GM12878 (cell line): Measurements from ENCODE around the gene IMMP2L. TPM values are rescaled to one million over a fixed set of nuclear protein-coding genes. Genes with fewer than 3 reads are reported as not detected.

Experiments used
- ATAC-seq: fragments of 200-7000 bp; cut with Tn5 transposase; 3 replicates; pipeline ENCODE4 v1.9.1; 2020; ENCODE audit warnings: mild to moderate bottlenecking, moderate library complexity
- BruUV-seq: library from RNA; stranded (reverse); fragments of 400-500 nt; replicated peaks from 2 replicates; lab custom pipeline; 2021; lab: Mats Ljungman, UMichigan
- CTCF ChIA-PET: fragments of 300-600 bp; sonication (Branson Sonifier 250); formaldehyde crosslinking; extraction: SDS; loops from one replicate; lab custom pipeline; 2021; ENCODE audit warnings: inconsistent platforms; lab: Yijun Ruan, JAX
- POLR2A ChIA-PET: fragments of 350-600 bp; formaldehyde crosslinking; extraction: SDS; loops from one replicate; lab custom pipeline; 2021; ENCODE audit warnings: inconsistent platforms; lab: Charles Lee
- RAD21 ChIA-PET: fragments of 300-600 bp; sonication (Branson Sonifier 250); formaldehyde crosslinking; loops from one replicate; lab custom pipeline; 2023; ENCODE audit warnings: antibody characterized with exemption; ENCODE audit not compliant: unreplicated experiment; lab: Charles Lee
- SMC1A ChIA-PET: fragments of 300-600 bp; sonication (Branson Sonifier 250); formaldehyde crosslinking; loops from one replicate; lab custom pipeline; 2023; ENCODE audit not compliant: unreplicated experiment, uncharacterized antibody; lab: Charles Lee
- DNase-seq: peaks from one replicate; pipeline ENCODE4 v3.0.0-alpha.2; 2011; ENCODE audit warnings: low read depth, low spot score
- FAIRE-seq: peaks from 3 replicates; lab custom pipeline; 2011; peaks lifted over from hg19 to GRCh38; lab: Jason Lieb, UNC
- H2AFZ ChIP-seq: 2 replicates; pipeline ENCODE4 v1.6.0; 2011; ENCODE audit warnings: low read depth, low read length, control low read depth; ENCODE audit not compliant: control insufficient read depth
- H3K27ac ChIP-seq: 2 replicates; pipeline ENCODE4 v1.5.1; 2011; ENCODE audit warnings: control low read depth; ENCODE audit not compliant: control insufficient read depth, insufficient read depth
- H3K27me3 ChIP-seq, 2 experiments: replicated peaks in 1 of 2; 2 replicates each; pipeline versions ENCODE4 v1.6.0 to v1.6.1; 2011; ENCODE audit warnings: low read length in 1 of 2; ENCODE audit not compliant: control insufficient read depth in 2 of 2, insufficient read depth in 2 of 2
- H3K36me3 ChIP-seq, 2 experiments: 2 replicates each; pipeline ENCODE4 v1.5.1; 2011; ENCODE audit warnings: low read length in 1 of 2; ENCODE audit not compliant: control insufficient read depth in 2 of 2, insufficient read depth in 2 of 2
- H3K4me1 ChIP-seq: 2 replicates; pipeline ENCODE4 v1.6.1; 2011; ENCODE audit warnings: mild to moderate bottlenecking, low read length, moderate library complexity, mixed read lengths; ENCODE audit not compliant: control insufficient read depth, insufficient read depth
- H3K4me2 ChIP-seq: 2 replicates; pipeline ENCODE4 v1.6.0; 2011; ENCODE audit warnings: control low read depth; ENCODE audit not compliant: control insufficient read depth, insufficient read depth
- H3K4me3 ChIP-seq: fragments of 200-600 bp; sonication (generic); 2 replicates; pipeline ENCODE4 v1.5.1; 2016
- H3K79me2 ChIP-seq: 2 replicates; pipeline ENCODE4 v1.6.0; 2011; ENCODE audit warnings: low read length; ENCODE audit not compliant: control insufficient read depth, insufficient read depth
- H3K9ac ChIP-seq: 2 replicates; pipeline ENCODE4 v1.8.0; 2011; ENCODE audit warnings: low read length, control low read depth, mixed read lengths; ENCODE audit not compliant: control insufficient read depth, insufficient read depth
- H3K9me3 ChIP-seq: replicated peaks from 3 replicates; pipeline ENCODE4 v1.5.1; 2011; ENCODE audit warnings: mild to moderate bottlenecking, low read length; ENCODE audit not compliant: control insufficient read depth, insufficient read depth
- H4K20me1 ChIP-seq: 2 replicates; pipeline ENCODE4 v1.6.0; 2011; ENCODE audit not compliant: control insufficient read depth, insufficient read depth
- CBX5 ChIP-seq: sonication (generic); IDR thresholded peaks from 2 replicates; pipeline ENCODE4 v1.6.1; 2016; ENCODE audit warnings: low read depth, moderate library complexity, mild to moderate bottlenecking, inconsistent platforms
- CREB1 ChIP-seq: IDR thresholded peaks from 2 replicates; pipeline ENCODE4 v1.6.1; 2012; ENCODE audit warnings: low read depth, mild to moderate bottlenecking, inconsistent platforms
- ETV6 ChIP-seq, 2 experiments: fragments of 450-650 bp in 1 of 2; IDR thresholded peaks in 1 of 2; conservative IDR thresholded peaks in 1 of 2; 2 replicates each; pipeline ENCODE4 v1.6.1; 2014; ENCODE audit warnings: antibody characterized with exemption in 1 of 2, borderline replicate concordance in 1 of 2, low read depth in 1 of 2, mild to moderate bottlenecking in 1 of 2, moderate library complexity in 1 of 2
- FOXK2 ChIP-seq: fragments of 450-650 bp; IDR thresholded peaks from 2 replicates; pipeline ENCODE4 v1.6.1; 2017; ENCODE audit warnings: mild to moderate bottlenecking, moderate library complexity
- KLF5 ChIP-seq: fragments of 450-650 bp; IDR thresholded peaks from 2 replicates; pipeline ENCODE4 v1.6.1; 2014; ENCODE audit warnings: mild to moderate bottlenecking; ENCODE audit not compliant: partially characterized antibody
- NFYA ChIP-seq: IDR thresholded peaks from 2 replicates; pipeline ENCODE4 v1.6.1; 2011; ENCODE audit warnings: low read depth, mild to moderate bottlenecking, low read length, improper control_type of control experiment, borderline replicate concordance
- NR2F1 ChIP-seq: fragments of 450-650 bp; conservative IDR thresholded peaks from 2 replicates; pipeline ENCODE4 v1.6.1; 2017; ENCODE audit warnings: mild to moderate bottlenecking
- POU2F2 ChIP-seq: IDR thresholded peaks from 3 replicates; pipeline ENCODE4 v1.6.1; 2011; ENCODE audit warnings: low read depth, mild to moderate bottlenecking, low read length, borderline replicate concordance
- SPI1 ChIP-seq: IDR thresholded peaks from 2 replicates; pipeline ENCODE4 v1.6.1; 2011; ENCODE audit warnings: low read depth, mild to moderate bottlenecking, low read length, moderate library complexity, borderline replicate concordance; ENCODE audit not compliant: insufficient read depth
- STAT3 ChIP-seq: IDR thresholded peaks from 2 replicates; pipeline ENCODE4 v1.6.1; 2011; ENCODE audit warnings: low read depth, low read length, improper control_type of control experiment
- TCF12 ChIP-seq: IDR thresholded peaks from 2 replicates; pipeline ENCODE4 v1.6.1; 2011; ENCODE audit warnings: low read depth, mild to moderate bottlenecking, low read length
- WGBS: methylation state at CpG from one replicate; pipeline ENCODE4 v1.1.6; 2016; ENCODE audit warnings: low lambda C conversion rate; ENCODE audit not compliant: insufficient replicate concordance, insufficient coverage; ENCODE audit errors: missing lambda C conversion rate; 5-methylcytosine and 5-hydroxymethylcytosine counted together
- in situ Hi-C: fragments of 300-500 bp; cut with MboI; formaldehyde crosslinking; loops from 9 replicates; pipeline ENCODE4 v1.14.3; 2018; ENCODE audit warnings: mixed read lengths
- intact Hi-C: fragments of 100-400 bp; cut with micrococcal nuclease; formaldehyde crosslinking; loops from one replicate; pipeline ENCODE4 v1.14.2; 2022; ENCODE audit not compliant: unreplicated experiment
- polyA plus RNA-seq, 11 experiments: library from polyadenylated mRNA; depleted of rRNA in 4 of 11; unstranded in 6 of 11; stranded (reverse) in 5 of 11; fragments of >200 nt; fragmentation: Nextera tagmentation in 4 of 11; fragmentation: Illumina TruSeq in 1 of 11; extraction: Ambion mirVana in 4 of 11; extraction: Trizol in 1 of 11; gene quantifications; 1 replicate in 1 of 11; 2 replicates in 10 of 11; pipeline versions ENCODE4 v1.2.1 to v1.2.3, GENCODE V29; 2011 to 2016; ENCODE audit warnings: inconsistent platforms in 2 of 11, missing spikeins in 2 of 11, low read depth in 1 of 11
- total RNA-seq, 4 experiments: library from RNA; depleted of rRNA in 3 of 4; stranded (reverse); fragments of >200 nt in 3 of 4; fragmentation: Illumina TruSeq in 1 of 4; extraction: Trizol in 1 of 4; gene quantifications; 2 replicates each; pipeline versions ENCODE4 v1.2.1 to v1.2.3, GENCODE V29; 2013 to 2021
- TF ChIP-seq, protein P1 (sequence below): IDR thresholded peaks from 2 replicates; pipeline ENCODE4 v1.6.1; 2011; ENCODE audit warnings: borderline replicate concordance, low read depth, mild to moderate bottlenecking, moderate library complexity, mixed read lengths, low read length; ENCODE audit not compliant: insufficient read depth; ENCODE audit errors: extremely low read length
- TF ChIP-seq, protein P2 (sequence below): IDR thresholded peaks from 2 replicates; pipeline ENCODE4 v1.6.1; 2011; ENCODE audit warnings: borderline replicate concordance, low read depth, mild to moderate bottlenecking, moderate library complexity, low read length; ENCODE audit not compliant: insufficient read depth, poor library complexity, severe bottlenecking

IMMP2L gene
- total and polyA plus RNA-seq, 10 of the 15 experiments (the other 5 are each of a cell fraction or from before 2014, with no cell fraction given) = 12.6 to 46.3 (median 19.6) TPM

DNA sequence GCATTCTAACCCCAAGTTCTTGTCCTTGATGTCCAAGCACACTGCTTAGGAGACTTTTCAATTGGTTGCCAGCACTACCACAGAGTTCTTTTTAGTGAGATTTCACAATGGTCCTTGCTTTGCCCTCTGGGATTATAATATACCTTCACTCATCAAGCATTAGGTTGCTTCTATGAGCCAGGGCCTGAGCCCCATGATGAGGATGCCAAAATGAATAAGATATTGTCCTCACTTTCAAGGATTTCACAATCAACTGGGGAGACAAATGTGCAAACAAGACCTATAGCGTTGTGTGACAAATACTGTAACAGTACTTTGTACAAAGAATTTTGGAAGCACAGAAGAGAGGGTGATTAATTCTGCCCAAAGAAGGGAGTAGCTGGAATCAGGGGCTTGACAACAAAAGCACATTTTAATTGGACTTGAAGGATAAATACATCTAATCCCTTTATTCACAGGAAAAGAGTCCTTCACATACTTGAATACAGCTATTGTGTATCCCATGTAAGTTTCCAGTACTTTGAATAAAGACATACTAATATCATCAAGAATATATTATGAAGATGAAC is 734.9 kb downstream of the IMMP2L start (continued):
- TF ChIP-seq, protein P1, sequence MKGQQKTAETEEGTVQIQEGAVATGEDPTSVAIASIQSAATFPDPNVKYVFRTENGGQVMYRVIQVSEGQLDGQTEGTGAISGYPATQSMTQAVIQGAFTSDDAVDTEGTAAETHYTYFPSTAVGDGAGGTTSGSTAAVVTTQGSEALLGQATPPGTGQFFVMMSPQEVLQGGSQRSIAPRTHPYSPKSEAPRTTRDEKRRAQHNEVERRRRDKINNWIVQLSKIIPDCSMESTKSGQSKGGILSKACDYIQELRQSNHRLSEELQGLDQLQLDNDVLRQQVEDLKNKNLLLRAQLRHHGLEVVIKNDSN = no peak
- TF ChIP-seq FOXK2 (no peak), CBX5 (no peak), STAT3 (no peak), KLF5 (no peak)

GRCh38 chr7:110813986-110814385 is 748.3 kb downstream of the IMMP2L start:
- no peaks in the 10 kb centered on the region for H4K20me1 ChIP-seq
- in situ Hi-C loops (no loop called here), intact Hi-C loops (no loop called here)
- H2AFZ ChIP-seq = no peak overlapping the region
- H3K27me3 ChIP-seq = no peaks in the 10 kb centered on the region
- no peak overlapping the region for H3K27ac ChIP-seq
- ATAC-seq (no peak), FAIRE-seq (no peak), DNase-seq (no peak)
- no peaks in the 10 kb centered on the region for H3K79me2 ChIP-seq
- no peak overlapping the region for H3K9ac ChIP-seq
- BruUV-seq = no TSS peak
- H3K9me3 ChIP-seq = no peaks in the 10 kb centered on the region
- no peaks in the 10 kb centered on the region for H3K4me1 ChIP-seq
- POLR2A ChIA-PET = no interaction called here
- H3K4me2 ChIP-seq = no peak overlapping the region
- WGBS = 53% methylated on average over 2 of the region's 2 CpGs
- SMC1A ChIA-PET = no interaction called here
- no peak for TF ChIP-seq NR2F1
- no peak for TF ChIP-seq CBX5
- TF ChIP-seq, protein P2, sequence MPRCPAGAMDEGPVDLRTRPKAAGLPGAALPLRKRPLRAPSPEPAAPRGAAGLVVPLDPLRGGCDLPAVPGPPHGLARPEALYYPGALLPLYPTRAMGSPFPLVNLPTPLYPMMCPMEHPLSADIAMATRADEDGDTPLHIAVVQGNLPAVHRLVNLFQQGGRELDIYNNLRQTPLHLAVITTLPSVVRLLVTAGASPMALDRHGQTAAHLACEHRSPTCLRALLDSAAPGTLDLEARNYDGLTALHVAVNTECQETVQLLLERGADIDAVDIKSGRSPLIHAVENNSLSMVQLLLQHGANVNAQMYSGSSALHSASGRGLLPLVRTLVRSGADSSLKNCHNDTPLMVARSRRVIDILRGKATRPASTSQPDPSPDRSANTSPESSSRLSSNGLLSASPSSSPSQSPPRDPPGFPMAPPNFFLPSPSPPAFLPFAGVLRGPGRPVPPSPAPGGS = no peak
- TF ChIP-seq SPI1 = no peak
- no peak for TF ChIP-seq POU2F2
- TF ChIP-seq CREB1 = no peak
- TF ChIP-seq TCF12 = no peak
- TF ChIP-seq ETV6 (conservative IDR thresholded peaks at IDR 0.05 in 1 of 2, IDR thresholded peaks at IDR 0.05 in 1 of 2; ENCODE audit: borderline replicate concordance in 1 of 2, low read depth in 1 of 2) = no peak
- TF ChIP-seq NFYA = no peak
- no peaks in the 10 kb centered on the region for H3K36me3 ChIP-seq
- RAD21 ChIA-PET = no interaction called here
- CTCF ChIA-PET = no interaction called here
- no peak overlapping the region for H3K4me3 ChIP-seq
